COLO829 (cell line): ENCODE measurements around the gene EHD1.

Experiments used
- DNase-seq: peaks from one replicate; pipeline ENCODE4 v3.0.0; 2012; ENCODE audit warnings: low spot score

Gene EHD1

DNA sequence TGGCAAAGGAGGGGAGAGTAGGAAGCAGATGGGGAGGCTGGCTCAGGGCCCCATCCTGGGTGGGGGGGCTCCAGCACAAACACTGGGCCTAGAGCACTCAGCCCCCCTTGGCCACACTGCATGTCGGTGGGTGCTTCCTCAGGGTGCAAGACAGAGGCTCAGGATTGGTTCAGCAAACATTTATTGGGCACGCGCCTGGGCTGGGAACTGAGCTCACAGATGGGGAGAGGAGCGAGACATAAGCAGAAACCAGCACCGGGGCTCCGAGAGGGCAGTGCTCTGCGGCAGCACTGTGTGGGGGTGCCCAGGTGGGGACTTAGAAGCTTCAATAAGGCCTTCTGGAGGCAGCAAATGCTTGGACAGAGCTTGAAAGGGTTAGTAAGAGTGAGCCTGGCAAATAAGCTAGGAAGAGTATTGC lies 12.1 kb upstream of the EHD1 start:
- DNase-seq: no peak

DNA sequence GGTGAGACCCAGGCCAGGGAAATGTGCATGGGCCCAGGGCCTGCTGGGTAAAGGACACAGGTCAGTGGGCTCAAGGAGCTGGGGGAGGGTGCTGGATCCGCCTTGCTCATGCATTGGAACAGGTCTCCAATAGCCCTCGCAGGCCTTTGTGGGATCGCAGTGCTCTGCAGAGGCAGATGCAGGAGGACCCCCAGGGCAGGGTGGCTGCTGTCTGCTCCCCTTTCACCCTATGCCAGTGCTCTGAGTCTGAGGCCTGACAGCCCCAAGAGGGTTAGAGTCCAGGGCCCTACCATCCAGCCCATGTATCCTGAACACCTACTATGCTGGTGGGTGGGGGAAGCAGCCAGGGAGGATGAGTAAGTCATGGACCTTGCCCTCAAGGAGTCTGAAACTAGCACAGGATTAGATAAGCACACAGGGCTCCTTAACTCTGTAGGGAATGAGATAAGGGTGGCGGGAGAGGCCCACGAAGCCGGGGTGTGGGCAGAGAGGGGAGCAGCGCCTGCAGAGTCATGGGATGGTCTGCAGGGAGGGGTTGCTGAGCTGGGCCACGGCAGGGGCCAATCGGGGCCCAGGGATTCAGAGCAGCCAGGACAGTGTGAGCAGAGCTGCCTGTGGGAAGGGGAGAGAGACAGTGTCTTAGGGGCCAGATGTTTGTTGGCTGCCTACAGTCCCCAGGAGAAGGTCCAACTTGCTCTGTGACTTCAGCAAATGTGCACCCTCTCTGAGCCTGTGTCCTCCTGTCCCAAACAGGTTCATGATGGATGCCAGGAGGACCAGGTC lies 10.5 kb upstream of the EHD1 start:
- no peak for DNase-seq

DNA sequence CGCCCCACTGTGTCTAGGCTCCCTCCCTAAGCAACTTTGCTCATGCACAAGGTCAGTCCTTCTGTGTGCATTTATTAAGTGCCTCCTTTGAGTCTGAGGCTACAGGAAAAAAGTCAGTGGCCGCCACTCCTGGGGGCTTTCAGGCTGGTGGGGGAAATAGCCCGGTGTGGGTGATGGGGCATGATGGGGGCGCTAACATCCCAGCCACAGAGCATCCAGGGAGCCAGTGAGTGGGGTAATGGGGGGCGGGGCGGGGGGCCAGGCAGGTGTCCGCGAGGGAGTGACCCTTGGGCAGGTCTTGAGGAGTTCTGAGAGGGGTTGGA lies 9.9 kb upstream of the EHD1 start:
- no peak for DNase-seq

DNA sequence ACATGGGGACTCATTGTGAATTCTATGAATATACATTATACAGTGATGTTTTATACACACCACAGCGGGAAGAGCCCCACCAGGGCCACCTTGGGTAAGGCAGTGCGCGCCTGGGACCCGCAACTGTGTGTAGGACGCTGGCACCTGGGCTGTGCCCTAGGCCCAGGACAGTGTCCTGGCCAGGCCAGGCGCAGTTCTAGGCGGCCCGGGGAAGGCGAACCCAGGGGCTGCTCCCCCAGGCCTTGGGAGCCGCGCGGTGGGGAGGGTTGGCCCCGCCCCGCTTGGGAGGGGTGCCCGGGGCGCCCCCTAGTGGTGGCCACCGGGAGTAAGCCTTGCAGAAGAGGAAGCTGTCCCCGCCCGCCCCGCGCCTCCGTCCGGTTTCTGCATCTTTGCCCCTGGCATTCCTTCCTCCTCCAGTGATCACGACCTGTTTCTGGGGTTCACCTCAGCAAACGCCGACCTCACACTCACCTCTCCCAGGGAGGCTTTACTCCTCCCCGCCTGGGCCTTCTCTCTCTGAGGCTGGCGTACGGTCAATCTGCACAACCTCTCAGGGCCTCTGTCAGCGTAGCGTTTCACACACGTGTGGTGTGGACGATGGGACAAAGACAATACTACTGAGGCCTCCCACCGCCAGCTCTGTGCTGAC lies 9.5 kb upstream of the EHD1 start:
- DNase-seq: peak; percentile 70

DNA sequence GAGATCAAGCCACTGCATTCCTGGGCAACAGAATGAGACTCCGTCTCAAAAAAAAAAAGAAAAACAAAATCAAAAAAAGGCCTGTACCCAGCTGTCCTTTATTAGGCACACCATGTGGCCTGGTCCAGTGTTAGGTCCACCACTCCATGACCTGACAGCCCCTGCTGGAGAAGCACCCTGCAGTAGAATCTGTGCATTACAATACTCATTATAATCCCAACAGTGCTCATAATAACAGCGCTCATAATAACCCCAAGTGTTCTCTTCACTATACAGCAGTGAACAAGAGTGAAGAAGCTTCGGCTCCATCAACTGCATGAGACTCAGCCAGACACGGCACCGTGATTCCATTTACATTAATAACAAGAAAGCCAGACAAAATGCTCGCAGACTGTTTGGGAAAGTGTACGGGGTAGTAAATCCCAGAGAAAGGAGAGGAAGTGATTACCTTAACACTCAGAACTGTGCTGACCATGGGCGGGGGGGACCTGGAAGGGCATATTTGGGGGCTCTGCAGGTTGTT lies 8.9 kb upstream of the EHD1 start:
- DNase-seq: no peak

DNA sequence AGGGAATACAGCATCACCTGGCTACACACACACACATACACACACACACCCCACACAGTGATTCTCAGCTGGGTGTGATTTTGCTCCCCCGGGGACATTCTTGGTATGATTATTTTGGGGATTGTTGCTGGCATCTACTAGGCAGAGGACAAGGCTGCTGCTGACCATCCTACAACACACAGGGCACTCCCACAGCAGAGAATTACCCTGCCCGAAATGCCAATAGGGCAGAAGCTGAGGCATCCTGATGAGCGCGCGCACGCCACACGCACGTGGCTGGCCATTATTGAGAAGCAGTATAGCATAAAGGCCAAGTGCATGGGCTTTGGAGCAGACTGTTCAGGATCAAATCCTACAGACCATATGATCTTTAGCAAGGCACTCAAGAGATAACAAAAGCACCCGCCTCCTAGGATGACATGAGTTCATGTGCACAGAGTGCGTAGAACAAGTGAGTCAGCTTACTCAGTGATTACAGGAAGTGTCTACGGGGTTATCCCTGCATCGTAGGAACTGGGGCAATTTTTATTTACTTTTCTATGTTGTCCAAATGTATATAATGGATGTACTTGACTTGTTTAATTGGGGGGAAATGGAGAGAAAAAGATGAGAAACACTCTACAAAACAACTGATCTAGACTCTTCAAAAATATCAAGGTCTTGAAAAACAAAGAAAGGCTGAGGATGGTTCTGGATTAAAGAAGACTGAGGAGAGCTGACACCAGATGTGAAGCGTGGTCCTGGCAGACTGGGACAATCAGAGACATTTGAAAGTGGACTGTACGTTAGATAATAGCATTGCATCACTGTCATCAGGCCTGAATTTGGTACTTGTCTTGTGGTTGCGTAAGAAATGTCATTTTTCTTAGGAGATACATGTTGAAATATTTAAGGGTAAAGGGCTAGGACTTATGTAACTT lies 7.2 kb upstream of the EHD1 start:
- peak; percentile 18 for DNase-seq

DNA sequence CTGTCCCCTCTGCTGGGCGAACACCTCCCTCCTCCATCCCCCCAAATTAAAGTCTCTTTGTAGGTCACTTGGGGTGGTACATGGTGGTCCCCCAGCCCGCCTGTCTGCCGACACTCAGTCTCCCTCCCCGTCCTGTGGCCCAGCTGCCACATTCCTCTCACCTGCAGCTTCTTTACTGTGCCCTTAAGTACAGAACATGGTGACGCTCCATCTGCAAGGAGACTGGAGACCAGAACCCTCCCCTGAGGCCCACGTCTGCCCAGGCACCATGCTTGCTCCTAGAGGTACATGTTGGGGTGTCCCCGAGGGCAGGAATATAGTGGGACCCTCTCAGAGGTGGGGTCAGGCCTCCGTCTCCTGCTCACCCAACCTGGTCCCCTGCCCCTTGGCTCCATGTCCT lies 5.6 kb upstream of the EHD1 start:
- DNase-seq: no peak

DNA sequence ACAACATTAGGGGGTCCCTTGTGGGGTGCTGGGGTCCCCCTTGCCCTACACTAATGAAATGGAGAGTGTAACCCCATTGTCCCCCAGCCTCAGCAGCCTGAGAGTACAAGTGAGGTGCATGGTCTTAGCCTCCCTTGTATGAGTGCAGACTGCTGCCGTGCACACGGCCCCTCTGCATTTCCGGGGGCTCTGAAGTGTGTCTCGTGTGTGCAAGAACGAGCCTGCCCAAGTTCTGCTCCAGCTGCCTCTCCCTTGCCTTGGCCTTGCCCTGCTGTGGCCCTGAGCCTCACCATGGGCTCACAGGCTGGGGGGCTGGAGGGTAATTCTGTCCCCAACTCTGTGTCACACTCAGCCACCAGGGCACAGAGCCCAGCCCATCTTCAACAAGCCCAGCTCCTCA lies 5.2 kb upstream of the EHD1 start:
- DNase-seq: no peak

DNA sequence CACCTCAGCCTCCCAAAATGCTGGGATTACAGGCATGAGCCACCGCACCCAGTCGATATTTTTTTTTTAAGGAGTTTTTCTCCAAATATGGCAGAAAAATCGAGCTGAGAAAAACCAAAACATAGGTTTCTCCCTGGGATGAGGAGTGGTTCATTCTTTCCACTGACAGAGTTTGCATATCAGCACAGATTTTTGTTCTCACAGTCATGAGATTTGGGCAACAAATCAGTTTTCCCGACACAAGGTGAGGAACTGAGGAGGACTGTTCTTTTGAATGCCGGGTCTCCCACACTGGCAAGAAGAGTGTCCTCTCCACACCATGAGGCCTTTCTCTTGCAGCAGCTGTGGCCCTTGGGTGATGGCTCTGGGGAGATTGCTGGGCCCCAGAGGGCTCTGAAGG lies 3.8 kb upstream of the EHD1 start:
- no peak for DNase-seq

DNA sequence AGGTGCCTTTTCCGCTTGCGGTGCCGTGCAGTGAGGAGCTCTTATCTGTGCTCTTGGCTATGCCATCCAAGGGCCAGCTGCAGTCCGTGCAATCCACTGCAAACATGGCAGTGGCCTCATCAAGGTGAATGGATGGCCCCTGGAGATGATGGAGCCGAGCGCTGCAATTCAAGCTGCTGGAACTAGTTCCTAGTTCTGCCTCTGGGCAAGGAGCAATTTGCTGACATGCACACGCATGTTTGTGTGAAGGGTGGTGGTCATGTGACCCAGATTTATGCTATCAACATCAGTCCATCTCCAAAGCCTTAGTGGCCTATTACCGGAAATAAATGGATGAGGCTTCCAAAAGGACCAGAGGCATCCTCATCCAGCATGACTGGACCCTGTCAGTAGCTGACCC lies 3.1 kb upstream of the EHD1 start:
- no peak for DNase-seq

DNA sequence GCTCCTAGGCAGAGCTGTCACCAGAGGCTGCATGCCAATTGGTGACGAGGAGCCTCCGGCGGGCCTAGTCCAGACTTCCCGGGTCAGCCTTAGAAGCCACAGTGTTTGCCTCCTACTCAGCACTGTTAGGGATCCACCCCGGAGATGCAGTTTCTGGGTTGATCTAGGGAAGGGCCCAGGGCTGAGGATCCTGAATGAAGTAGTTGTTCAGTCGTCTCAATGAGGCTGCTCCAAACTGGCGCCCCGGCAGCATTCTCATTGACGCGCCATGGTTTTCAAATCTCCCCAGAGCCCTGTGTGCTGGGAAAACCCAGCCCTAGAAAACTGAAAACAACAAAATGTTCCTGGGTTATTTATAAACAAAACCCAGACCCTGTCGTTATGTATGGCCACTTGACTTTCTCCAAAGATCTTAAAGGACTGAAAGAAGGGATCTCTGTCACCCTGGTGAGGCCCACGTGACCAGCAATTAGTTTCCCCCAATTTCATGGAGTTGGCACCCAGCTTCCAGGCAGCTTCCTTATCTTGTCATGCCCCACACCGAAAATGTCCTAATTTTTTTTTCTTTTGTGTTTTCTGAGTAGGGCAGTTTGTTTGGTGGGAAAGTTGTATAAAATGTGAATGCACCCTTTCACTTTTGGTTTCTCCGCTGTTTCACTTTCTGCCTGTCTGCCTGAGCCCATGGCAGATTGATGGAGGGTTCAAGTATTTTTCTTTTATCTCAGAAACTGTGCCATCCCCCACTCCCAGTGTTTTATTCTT lies 2.0 kb upstream of the EHD1 start:
- no peak for DNase-seq

DNA sequence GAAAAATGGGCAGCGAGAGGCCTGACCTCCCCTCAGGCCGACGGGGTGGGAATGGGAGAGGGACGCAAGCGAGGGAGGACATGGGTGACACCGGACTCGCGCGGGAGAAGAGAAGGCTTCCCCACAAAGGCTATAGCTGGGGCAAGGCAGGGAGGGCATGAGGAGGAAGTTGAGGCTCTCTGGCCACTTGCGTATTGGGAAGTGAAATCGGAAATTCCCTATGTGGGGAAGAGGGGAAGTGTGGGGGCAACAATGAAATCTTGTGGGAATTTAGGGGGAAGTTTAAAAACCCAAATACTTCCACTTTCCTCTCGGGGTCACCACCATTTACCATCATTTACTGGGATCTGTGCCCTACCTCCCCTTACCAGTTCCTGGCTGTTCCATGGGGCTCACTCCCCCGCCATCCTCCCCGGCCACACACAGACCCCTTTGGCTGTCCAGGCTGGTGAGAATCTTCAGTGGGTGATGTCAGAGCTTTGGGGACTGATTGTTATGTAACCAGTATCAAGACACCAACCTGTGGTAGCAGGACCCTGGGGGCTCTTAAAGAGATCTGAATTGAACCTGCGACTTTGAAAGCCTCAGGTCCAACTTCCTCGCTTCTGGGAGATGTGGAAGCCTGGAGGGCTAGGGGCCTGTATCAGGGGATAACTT lies 951 bp upstream of the EHD1 start:
- no peak for DNase-seq

DNA sequence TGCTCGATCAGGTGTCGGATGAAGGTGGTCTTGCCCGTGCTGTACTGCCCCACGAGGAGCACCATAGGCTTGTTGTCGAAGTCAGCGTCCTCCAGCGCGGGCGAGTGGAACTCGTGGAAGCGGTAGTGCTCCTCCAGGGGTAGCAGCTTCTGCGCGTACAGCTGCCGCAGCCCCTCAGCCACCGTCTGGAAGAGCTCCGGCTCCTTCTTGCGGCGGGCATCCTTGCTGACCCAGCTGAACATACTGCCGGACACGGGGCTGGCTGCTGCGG lies 263 bp downstream of the EHD1 start:
- DNase-seq: no peak

DNA sequence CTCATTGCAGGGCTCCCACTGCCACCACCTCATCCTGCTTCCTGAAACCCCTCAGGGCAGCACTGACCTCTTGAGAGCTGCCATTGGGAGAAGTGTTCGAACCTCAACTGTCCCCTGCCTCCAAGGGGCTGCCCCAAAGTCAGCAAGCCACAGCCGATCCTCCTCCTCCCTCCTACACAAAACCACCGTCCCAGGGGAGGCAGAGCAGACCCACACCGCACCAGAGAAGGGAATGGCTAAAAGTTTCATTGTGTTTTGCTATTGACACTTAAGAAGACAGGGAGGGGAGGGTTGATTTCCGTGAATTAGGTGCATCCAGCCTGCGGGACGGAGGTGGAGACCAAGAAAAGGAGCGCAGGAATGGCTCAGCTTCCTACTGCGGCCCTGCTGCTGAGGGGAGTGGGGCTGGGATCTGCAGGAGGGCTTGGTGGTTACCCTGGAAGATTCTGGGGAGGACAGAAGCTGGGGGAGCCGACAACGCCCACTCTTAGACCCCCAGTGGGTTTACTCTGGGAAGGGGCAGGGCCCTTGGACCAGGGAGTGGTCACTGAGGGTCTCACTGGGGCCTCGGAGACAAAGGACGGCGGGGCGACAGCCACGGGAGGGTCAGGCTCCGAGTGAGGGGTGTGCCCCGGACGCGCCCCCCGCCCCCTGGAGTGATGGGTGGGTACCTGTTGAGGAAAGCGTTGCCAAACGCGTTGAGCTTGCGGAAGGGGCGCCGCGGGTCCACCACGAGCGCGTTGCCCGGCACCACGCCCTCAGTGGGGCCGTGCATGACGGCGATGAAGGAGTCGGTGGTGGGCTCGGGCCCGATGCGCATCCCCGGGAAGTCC lies 815 bp downstream of the EHD1 start:
- DNase-seq: no peak

DNA sequence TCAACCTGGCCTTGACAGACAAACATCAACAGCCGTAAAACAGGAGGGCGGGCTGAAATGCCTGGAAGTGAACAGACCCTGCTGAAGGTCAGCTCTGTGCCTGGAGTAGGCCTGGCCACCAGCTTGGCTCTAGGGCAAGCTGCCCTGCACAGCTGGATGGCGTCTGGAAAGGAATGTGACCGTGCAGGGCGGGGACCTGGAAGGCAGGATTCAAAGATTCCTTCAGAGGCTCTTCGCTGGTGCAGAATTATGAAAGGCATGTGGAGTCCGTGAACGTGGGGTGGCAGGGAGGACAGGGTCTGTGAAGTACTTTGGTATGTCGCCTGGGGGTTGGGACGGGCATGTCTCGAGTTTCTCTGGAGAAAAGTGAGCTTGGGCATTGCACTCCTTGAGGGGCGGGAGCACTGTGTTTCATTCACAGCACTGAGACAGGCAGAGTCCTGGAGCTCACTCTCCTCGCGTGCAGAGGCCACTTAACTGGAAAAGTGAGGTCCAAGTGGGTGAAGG lies 1.5 kb downstream of the EHD1 start:
- DNase-seq: peak; percentile 26

DNA sequence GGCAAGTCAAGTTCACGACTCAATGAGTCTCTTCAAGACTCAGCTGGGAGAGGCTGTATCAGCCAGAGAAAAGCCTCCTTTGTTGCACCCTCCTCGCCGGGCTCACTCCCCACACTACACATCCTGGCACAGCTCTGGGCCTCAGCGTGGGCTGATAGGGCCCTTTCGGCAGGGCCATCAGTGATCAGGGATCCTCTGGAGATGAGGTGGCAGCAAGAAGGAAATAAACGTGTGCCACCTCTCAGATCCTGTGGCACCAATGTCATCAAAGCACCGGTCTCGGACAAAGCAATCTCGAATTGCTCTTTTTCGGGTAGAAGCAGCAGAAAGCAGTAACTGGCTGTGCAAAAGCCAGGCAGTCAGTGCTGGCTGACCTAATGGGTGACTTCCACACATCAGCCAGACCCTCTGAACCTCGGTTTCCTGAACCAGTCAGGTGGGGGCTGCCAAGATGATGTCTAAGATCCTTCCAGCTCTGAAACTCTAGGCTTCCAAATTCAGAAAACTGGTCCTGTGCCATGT lies 2.1 kb downstream of the EHD1 start:
- peak; percentile 69 for DNase-seq

DNA sequence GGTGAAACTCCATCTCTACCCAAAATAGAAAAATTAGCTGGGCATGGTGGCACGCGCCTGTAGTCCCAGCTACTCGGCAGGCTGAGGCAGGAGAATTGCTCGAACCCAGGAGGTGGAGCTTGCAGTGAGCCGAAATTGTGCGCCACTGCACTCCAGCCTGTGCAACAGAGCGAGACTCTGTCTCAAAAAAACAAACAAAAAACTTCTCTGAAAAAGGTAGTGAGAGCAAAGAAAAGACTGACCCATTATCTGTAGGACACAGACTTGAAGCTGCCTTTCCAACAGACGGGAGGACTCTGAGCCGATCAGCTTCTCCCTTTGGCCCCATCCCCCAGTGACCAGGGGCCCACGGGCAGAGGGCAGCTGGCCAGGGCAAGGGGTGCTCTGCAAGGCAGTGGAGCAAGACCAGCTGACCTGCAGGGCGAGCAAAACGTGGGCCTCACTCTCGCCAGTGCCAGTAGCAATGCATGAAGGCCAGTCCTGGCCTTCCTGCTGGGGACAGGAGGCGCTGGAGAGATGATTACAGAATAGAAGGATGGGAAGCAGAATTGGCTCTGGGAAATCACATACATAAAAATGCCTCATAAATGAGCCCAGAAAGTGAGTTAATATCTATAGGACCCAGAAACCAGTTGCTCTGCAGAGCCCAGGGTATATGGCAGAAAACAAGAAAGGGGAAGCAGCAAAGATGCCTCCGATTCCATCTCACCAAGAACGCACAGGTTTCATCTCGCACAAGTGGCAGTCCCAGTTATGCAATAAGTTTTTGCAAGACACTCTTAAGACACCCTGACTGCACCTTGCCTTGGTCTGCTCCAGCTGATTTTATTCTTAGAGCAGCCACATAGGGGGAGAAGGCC lies 2.8 kb downstream of the EHD1 start:
- no peak for DNase-seq

DNA sequence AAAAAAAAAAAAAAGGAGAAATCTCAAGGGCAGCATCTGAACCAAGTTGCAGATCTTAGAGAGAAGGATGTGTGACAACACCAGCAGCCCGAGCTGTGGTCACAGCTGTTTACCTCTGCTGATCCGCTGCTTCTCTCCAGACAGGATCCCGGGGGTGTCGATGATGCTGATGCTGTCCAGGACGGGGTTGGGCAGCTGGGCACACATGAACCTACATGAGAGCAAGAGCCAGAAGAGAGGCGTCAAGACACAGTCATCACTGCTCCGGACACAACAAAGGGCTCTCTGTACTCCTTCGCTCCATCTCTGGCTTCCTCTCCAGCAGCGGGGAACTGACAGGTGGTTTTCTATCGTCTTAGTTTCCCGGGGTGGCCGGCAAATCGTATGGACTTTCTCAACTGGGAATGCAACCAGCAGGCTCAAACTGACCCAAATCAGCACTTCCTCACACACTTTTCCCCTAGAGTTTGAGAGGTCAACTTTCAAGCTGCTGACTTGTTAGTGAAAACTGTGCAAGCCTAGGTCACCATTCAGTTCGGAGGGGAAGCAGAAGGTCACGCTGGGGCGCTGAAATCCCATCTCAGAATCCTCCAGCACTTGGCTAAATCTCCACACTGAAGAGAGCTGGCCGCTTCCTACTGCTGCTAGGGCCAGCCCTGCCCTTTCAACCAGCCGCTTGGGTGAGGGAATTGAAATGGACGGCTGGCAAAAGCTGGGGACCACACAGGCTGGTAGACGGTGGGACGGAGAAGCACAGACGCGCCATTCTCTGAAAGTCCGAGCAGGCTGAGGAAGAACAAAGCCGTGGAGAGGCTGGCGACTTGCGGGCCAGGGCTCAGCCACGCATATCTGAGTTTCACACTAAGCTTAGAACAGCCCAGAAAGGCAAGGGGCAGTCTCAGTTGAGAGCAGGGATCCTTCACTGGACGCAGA lies 3.8 kb downstream of the EHD1 start:
- DNase-seq: peak; percentile 85
